Astrocyte of the spinal cord (primary cell): Measurements from ENCODE around the gene RAB3D.

Experiments used
- DNase-seq: peaks from one replicate; pipeline ENCODE4 v3.0.0; 2011; ENCODE audit warnings: low read depth, low spot score
- H3K4me3 ChIP-seq: 2 replicates; pipeline ENCODE4 v1.5.1; 2011; ENCODE audit warnings: low read depth, mild to moderate bottlenecking, low read length, moderate library complexity
- in situ Hi-C: cut with HindIII; loops from 2 replicates; pipeline ENCODE4 v1.10.0; 2017; ENCODE audit warnings: low sequenced_read_pairs
- TF ChIP-seq, protein P1 (sequence below): IDR thresholded peaks from 2 replicates; pipeline ENCODE4 v1.5.1; 2012; ENCODE audit warnings: low read depth, mild to moderate bottlenecking, low read length, inconsistent platforms

The RAB3D gene

GRCh38 chr19:11274533-11275086, 64.8 kb downstream of the RAB3D start:
- in situ Hi-C loops = no loop called here
- DNase-seq = no peak
- TF ChIP-seq, protein P1, sequence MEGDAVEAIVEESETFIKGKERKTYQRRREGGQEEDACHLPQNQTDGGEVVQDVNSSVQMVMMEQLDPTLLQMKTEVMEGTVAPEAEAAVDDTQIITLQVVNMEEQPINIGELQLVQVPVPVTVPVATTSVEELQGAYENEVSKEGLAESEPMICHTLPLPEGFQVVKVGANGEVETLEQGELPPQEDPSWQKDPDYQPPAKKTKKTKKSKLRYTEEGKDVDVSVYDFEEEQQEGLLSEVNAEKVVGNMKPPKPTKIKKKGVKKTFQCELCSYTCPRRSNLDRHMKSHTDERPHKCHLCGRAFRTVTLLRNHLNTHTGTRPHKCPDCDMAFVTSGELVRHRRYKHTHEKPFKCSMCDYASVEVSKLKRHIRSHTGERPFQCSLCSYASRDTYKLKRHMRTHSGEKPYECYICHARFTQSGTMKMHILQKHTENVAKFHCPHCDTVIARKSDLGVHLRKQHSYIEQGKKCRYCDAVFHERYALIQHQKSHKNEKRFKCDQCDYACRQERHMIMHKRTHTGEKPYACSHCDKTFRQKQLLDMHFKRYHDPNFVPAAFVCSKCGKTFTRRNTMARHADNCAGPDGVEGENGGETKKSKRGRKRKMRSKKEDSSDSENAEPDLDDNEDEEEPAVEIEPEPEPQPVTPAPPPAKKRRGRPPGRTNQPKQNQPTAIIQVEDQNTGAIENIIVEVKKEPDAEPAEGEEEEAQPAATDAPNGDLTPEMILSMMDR = no peak
- H3K4me3 ChIP-seq = no peak overlapping the region

- in situ Hi-C loops = no loop called here
- H3K4me3 ChIP-seq = no peak overlapping the region
- TF ChIP-seq, protein P1 = no peak
- no peak for DNase-seq
These were observed 65.5 kb downstream of the RAB3D start for GRCh38 chr19:11273989-11274388.

- no peak overlapping the region for H3K4me3 ChIP-seq
- DNase-seq = no peak
- in situ Hi-C loops = no loop called here
- TF ChIP-seq, protein P1 = no peak
These were observed 66.2 kb downstream of the RAB3D start for GRCh38 chr19:11273296-11273695.
